ENCODE measurements around the gene CT45A9. TPM values are rescaled to one million over a fixed set of nuclear protein-coding genes. Genes with fewer than 3 reads are reported as not detected.
"Not testable (repeated sequence)": the region's sequence is repeated elsewhere in the genome, so short reads cannot be mapped to it uniquely, and the experiment has no call there.

Gene CT45A9
- total and polyA plus RNA-seq, 7 donors = not detected

DNA sequence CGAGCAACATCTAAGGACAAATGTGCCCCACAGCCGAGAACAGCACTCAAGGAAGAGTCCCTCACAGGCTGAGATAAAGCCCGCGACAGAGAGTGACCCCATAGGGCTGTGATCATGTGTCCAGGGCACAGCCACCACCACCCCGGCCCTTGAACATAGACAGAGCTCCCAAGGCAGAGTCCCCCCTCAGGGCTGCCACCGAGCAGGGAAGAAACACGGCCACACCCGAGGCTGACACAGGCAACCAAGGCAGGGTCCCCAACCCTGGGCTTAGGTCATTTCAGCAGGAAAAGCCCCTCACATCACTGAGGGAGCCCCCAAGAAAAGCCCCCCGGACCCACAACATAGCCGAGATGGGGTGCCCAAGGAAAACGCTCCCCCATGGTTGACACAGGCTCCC is 21.2 kb upstream of the CT45A9 start:
- intact Hi-C loops (cut with DNase I) = no loop called here
- no peak overlapping the region for H3K27ac ChIP-seq
- ATAC-seq (no peak), DNase-seq (no peak)
- H3K4me3 ChIP-seq = no peak overlapping the region
- H3K4me1 ChIP-seq = no peaks in the 10 kb centered on the region
- TF ChIP-seq, protein P1, sequence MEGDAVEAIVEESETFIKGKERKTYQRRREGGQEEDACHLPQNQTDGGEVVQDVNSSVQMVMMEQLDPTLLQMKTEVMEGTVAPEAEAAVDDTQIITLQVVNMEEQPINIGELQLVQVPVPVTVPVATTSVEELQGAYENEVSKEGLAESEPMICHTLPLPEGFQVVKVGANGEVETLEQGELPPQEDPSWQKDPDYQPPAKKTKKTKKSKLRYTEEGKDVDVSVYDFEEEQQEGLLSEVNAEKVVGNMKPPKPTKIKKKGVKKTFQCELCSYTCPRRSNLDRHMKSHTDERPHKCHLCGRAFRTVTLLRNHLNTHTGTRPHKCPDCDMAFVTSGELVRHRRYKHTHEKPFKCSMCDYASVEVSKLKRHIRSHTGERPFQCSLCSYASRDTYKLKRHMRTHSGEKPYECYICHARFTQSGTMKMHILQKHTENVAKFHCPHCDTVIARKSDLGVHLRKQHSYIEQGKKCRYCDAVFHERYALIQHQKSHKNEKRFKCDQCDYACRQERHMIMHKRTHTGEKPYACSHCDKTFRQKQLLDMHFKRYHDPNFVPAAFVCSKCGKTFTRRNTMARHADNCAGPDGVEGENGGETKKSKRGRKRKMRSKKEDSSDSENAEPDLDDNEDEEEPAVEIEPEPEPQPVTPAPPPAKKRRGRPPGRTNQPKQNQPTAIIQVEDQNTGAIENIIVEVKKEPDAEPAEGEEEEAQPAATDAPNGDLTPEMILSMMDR (IDR thresholded peaks at IDR 0.05) = no peak
- H3K9me3 ChIP-seq = no peaks in the 10 kb centered on the region
- 88 to 91% (median 90%) methylated on average over 7 to 11 of the region's 11 CpGs for WGBS, 3 donors
- no peaks in the 10 kb centered on the region for H3K36me3 ChIP-seq (ENCODE audit: insufficient read depth in 1 of 2, low read depth in 1 of 2)
- no peaks in the 10 kb centered on the region for H3K27me3 ChIP-seq (ENCODE audit: insufficient read depth in 3 of 3, low read length in 2 of 3)

- no peak for ATAC-seq
These were observed 18.5 kb upstream of the CT45A9 start for GRCh38 chrX:135890087-135890585.

GRCh38 chrX:135888976-135889375 is 17.4 kb upstream of the CT45A9 start:
- H3K36me3 ChIP-seq (ENCODE audit: insufficient read depth in 1 of 2, low read depth in 1 of 2); H3K27ac ChIP-seq; H3K27me3 ChIP-seq (ENCODE audit: insufficient read depth in 3 of 3, low read length in 2 of 3); intact Hi-C loops (cut with DNase I); H3K4me1 ChIP-seq; H3K4me3 ChIP-seq; DNase-seq; H3K9me3 ChIP-seq; ATAC-seq: not testable (repeated sequence)
- 58 to 82% (median 81%) methylated on average over 8 to 13 of the region's 15 CpGs for WGBS, 3 donors

More at GRCh38 chrX:135890087-135890585, 18.5 kb upstream of the CT45A9 start:
- H3K27ac ChIP-seq = no peak overlapping the region
- DNase-seq = no peak
- H3K4me1 ChIP-seq = no peaks in the 10 kb centered on the region
- no peak overlapping the region for H3K4me3 ChIP-seq
- TF ChIP-seq, protein P1 (IDR thresholded peaks at IDR 0.05) = no peak
- no peaks in the 10 kb centered on the region for H3K9me3 ChIP-seq
- no peaks in the 10 kb centered on the region for H3K36me3 ChIP-seq (ENCODE audit: insufficient read depth in 1 of 2, low read depth in 1 of 2)
- intact Hi-C loops (cut with DNase I) = no loop called here
- H3K27me3 ChIP-seq (ENCODE audit: insufficient read depth in 3 of 3, low read length in 2 of 3) = no peaks in the 10 kb centered on the region
- 86 to 89% (median 88%) methylated on average over 14 of the region's 14 CpGs for WGBS, 3 donors

DNA sequence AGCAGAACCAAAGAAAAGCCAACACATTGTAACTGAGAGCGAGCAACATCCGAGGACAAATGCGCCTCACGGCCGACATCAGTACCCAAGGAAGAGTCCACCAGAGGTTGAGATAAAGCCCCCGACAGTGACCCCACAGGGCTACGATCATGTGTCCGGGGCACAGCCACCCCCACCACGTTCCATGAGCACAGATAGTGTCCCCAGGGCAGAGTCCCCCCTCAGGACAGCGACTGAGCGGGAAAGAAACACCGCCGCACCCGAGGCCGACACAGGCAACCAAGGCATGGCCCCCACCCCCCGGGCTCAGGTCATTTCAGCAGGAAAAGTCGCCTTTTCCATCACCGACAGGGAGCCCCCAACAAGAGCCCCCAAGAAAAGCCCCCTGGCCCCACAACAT is 16.6 kb upstream of the CT45A9 start:
- H3K27ac ChIP-seq; intact Hi-C loops (cut with DNase I); H3K9me3 ChIP-seq; H3K27me3 ChIP-seq (ENCODE audit: insufficient read depth in 3 of 3, low read length in 2 of 3); H3K36me3 ChIP-seq (ENCODE audit: insufficient read depth in 1 of 2, low read depth in 1 of 2); ATAC-seq; H3K4me3 ChIP-seq; H3K4me1 ChIP-seq: not testable (repeated sequence)
- 84 to 92% (median 92%) methylated on average over 10 of the region's 18 CpGs for WGBS, 3 donors
- DNase-seq = peak in 1 of 2 donors; percentile 47

GRCh38 chrX:135882741-135883140 is 11.1 kb upstream of the CT45A9 start:
- DNase-seq; H3K9me3 ChIP-seq; H3K27ac ChIP-seq; intact Hi-C loops (cut with DNase I); H3K36me3 ChIP-seq (ENCODE audit: insufficient read depth in 1 of 2, low read depth in 1 of 2); ATAC-seq; H3K27me3 ChIP-seq (ENCODE audit: insufficient read depth in 3 of 3, low read length in 2 of 3); H3K4me3 ChIP-seq; H3K4me1 ChIP-seq: not testable (repeated sequence)
- WGBS, 3 donors = 44 to 61% (median 51%) methylated on average over 4 of the region's 5 CpGs

DNA sequence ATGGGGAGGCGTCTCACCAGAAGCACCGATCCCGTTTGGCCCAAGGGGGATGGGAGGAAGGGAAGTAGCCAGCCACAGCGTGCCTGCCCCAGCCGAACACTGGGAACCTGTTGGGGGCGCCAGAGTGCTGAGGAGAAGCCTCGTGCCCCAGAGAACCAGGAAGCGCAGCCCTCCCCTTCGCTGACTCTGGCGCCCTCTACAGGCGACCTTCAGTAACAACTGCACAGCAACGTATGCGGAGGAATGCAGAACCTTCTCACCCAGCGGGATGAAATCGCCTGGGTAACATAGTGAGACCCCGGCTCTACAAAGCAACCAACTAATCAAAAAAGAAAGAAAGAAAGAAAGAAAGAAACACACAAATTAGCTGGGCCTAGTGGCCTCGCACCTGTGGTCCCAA is 17.2 kb downstream of the CT45A9 start, which contains the start of gene CT45A8:
CT45A8 (minus strand) TSS at position 101 of the 400 bp plus-strand sequence. CDS start 3,755 bp downstream, outside the sequence.
- H3K27me3 ChIP-seq (ENCODE audit: insufficient read depth in 3 of 3, low read length in 2 of 3); DNase-seq; H3K4me3 ChIP-seq; H3K4me1 ChIP-seq; H3K9me3 ChIP-seq; intact Hi-C loops (cut with DNase I); ATAC-seq; H3K27ac ChIP-seq; H3K36me3 ChIP-seq (ENCODE audit: insufficient read depth in 1 of 2, low read depth in 1 of 2): not testable (repeated sequence)
- WGBS, 3 donors = no CpG with 5 or more reads among the region's 17 CpGs

GRCh38 chrX:135837180-135837579 is 34.4 kb downstream of the CT45A9 start, which contains the start of gene CT45A7:
Gene CT45A7 (minus strand): TSS chrX:135837280. CDS start chrX:135833533, 3,747 bp downstream.
- no CpG with 5 or more reads among the region's 17 CpGs for WGBS, 3 donors
- H3K9me3 ChIP-seq; H3K27me3 ChIP-seq (ENCODE audit: insufficient read depth in 3 of 3, low read length in 2 of 3); H3K27ac ChIP-seq; H3K36me3 ChIP-seq (ENCODE audit: insufficient read depth in 1 of 2, low read depth in 1 of 2); H3K4me1 ChIP-seq; ATAC-seq; DNase-seq; H3K4me3 ChIP-seq; intact Hi-C loops (cut with DNase I): not testable (repeated sequence)

DNA sequence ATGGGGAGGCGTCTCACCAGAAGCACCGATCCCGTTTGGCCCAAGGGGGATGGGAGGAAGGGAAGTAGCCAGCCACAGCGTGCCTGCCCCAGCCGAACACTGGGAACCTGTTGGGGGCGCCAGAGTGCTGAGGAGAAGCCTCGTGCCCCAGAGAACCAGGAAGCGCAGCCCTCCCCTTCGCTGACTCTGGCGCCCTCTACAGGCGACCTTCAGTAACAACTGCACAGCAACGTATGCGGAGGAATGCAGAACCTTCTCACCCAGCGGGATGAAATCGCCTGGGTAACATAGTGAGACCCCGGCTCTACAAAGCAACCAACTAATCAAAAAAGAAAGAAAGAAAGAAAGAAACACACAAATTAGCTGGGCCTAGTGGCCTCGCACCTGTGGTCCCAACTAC is 51.7 kb downstream of the CT45A9 start, which contains the start of gene CT45A2:
CT45A2 (minus strand) TSS at position 101 of the 400 bp plus-strand sequence. CDS start 3,747 bp downstream, outside the sequence.
- intact Hi-C loops (cut with DNase I) = not testable (repeated sequence)

More for the DNA sequence above, 51.7 kb downstream of the CT45A9 start, which contains the start of gene CT45A2:
- no CpG with 5 or more reads among the region's 17 CpGs for WGBS, 3 donors
- H3K9me3 ChIP-seq; H3K4me3 ChIP-seq; H3K36me3 ChIP-seq (ENCODE audit: insufficient read depth in 1 of 2, low read depth in 1 of 2); H3K27ac ChIP-seq; DNase-seq; H3K4me1 ChIP-seq; ATAC-seq; H3K27me3 ChIP-seq (ENCODE audit: insufficient read depth in 3 of 3, low read length in 2 of 3): not testable (repeated sequence)

Data from psoas muscle (tissue), 8 donors.